HFF-Myc (cell line): Measurements from ENCODE around the gene ARL5A.

Source experiments
- DNase-seq: peaks from one replicate; pipeline ENCODE4 v3.0.0-alpha.2; 2011; ENCODE audit warnings: low read depth; ENCODE audit errors: extremely low read depth
- H3K4me3 ChIP-seq: replicated peaks from 2 replicates; pipeline ENCODE4 v1.5.1; 2011; ENCODE audit warnings: low read depth, mild to moderate bottlenecking, control low read depth, low read length
- TF ChIP-seq, protein P1 (sequence below): IDR thresholded peaks from 2 replicates; pipeline ENCODE4 v1.5.1; 2012; ENCODE audit warnings: mild to moderate bottlenecking, low read depth, low read length, control low read depth; ENCODE audit errors: missing control alignments

ARL5A gene

DNA sequence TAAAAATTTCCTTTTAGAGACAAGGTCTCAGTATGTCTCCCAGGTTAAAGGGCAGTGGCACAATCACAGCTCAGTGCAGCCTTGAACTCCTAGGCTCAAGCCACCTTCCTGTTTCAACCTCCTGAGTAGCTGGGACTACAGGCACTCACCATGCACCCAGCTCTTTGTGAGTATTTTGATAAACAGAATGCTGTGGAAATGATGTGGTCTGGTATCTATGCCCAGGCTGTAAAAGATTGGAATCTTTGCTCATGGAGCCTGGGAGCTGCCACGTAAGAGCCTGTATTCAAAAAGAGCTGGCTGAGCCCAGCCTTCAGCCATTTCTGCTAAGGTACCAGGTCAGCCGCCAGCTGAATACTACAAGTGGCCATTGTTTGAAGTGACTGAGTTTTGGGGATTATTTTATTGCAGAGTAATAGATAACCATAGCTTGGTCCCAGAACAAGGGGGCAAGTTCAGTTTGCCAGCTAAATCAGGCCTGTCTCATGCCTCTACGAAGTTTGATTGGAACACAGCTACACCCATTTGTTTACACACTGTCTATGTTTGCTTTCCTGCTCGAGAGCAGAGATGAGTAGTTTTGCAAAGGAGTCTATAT lies 21.3 kb upstream of the ARL5A start:
- TF ChIP-seq, protein P1, sequence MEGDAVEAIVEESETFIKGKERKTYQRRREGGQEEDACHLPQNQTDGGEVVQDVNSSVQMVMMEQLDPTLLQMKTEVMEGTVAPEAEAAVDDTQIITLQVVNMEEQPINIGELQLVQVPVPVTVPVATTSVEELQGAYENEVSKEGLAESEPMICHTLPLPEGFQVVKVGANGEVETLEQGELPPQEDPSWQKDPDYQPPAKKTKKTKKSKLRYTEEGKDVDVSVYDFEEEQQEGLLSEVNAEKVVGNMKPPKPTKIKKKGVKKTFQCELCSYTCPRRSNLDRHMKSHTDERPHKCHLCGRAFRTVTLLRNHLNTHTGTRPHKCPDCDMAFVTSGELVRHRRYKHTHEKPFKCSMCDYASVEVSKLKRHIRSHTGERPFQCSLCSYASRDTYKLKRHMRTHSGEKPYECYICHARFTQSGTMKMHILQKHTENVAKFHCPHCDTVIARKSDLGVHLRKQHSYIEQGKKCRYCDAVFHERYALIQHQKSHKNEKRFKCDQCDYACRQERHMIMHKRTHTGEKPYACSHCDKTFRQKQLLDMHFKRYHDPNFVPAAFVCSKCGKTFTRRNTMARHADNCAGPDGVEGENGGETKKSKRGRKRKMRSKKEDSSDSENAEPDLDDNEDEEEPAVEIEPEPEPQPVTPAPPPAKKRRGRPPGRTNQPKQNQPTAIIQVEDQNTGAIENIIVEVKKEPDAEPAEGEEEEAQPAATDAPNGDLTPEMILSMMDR: no peak
- DNase-seq: no peak
- H3K4me3 ChIP-seq: no peak overlapping the region

DNA sequence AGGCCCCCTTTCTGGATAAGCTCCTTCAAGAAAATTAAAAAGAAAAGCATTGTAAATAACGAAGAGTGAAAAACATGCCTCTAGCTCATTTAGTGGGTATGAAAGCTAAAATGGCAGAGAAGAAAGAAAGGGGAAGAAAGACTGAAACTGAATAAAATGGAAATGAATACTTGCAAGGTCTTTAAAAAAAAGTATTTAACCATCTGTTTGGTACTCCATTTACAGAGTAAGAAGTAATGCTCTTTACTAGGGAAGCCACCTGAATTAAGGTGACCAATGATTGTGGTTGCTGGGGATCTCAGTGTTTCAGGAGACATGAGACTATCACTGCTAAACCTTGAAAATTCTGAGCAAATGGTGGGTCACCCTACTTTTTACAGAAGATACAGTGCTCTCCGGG lies 17.7 kb upstream of the ARL5A start:
- TF ChIP-seq, protein P1: no peak
- DNase-seq: no peak
- no peak overlapping the region for H3K4me3 ChIP-seq

DNA sequence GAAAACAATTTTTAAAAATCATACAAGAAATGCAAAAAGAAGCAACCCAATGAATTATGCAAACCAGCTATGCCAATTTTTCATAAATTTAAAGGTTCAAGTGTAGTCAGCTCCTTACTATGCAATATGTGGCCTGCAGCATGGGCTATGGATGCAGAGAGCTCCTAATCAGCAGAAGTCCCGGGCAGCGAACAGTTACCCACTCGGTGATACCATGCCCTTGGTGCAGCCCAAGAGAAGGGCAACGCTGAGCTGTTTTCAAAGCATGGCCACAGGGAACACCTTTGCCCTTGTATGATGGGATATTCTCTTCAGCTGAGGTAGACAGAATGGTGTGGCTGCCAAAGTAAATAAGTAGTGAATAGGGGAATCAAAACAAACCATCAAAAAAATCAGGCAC lies 17.3 kb upstream of the ARL5A start:
- no peak overlapping the region for H3K4me3 ChIP-seq
- TF ChIP-seq, protein P1: no peak
- no peak for DNase-seq

DNA sequence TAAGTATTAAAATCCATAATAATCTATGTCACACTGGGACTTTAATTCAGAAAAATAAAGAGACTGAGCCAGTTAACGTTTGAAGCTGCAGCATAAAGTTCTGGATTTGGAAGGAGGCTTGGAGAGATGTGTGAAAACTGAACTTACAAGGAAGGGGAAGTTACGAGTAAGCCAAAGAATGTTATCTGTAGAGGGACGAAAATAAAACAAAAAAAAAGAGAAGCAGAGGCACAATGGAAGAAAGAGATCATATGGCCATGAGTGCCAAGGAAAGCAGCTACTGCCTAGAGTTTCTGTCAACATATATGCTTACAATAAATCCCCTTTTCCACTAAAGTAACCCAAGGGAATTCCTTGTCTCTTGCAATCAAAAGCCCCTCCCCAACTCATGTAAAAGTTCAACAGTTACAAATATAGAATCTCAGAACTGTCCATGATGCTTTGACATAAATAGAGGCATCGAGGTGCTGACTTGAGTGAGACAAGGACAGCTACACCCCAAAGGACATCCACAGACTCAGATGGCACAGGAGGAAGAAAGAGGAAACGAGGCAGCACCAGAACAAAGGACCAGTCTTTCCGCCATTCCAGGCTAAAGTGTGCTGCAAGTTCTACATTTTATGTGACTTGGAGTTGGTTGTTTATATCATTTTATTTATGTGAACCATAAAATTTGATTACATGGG lies 16.1 kb upstream of the ARL5A start:
- H3K4me3 ChIP-seq: no peak overlapping the region
- no peak for DNase-seq

DNA sequence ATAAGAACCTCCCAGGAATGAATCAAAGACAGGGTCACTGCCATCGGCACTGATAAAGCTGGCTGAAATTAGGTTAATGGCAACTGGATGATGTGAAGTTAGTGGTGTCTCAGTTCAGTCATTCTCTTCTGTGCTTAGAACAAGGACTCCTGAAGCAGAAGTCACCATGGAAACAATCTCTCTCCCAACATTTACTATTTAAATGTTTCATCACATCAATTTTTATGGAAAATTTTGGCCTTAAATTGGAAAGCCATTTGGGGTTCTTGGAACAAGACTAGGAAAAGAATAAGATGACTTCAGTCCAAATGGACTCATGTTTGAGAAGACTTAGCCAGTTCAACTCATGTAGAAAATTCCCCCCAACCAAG lies 15.5 kb upstream of the ARL5A start:
- no peak overlapping the region for H3K4me3 ChIP-seq
- TF ChIP-seq, protein P1: no peak
- no peak for DNase-seq

More for the DNA sequence above, 16.1 kb upstream of the ARL5A start:
- TF ChIP-seq, protein P1: no peak

DNA sequence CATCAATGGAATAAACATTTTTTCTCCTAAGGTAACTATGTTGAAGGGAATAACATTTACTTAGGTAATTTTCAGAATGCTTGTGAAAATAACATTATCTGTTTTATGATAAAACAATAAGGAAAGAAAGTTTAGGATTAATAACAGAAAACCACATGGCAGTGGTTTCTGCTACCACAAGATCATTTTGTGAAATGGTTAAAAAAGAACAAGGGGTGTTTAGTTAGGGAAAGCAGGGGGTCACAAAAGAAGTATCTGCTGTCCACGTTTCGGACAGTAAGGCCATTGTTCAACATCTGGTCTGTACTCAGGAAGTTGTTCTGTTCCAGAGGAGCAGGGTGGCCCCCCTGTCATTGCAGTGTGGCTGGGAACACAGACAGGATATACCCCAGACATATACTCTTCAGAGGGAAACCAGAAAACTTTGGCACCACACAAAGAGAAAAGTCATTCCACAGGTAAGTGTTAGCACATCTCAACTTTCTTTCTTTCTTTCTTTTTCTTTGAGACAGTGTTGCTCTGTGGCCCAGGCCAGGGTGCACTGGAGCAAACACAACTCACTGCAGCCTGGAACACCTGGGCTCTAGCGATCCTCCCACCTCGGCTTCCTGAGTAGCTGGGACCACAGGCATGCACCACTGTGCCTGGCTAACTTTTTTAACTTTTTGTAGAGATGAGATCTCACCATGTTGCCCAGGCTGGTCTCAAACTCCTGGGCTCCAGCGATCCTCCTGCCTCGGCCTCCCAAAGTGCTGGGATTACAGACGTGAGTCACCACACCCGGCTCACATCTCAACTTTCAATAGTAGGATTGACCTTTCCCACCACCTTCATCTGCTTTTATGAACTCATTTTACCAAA lies 14.8 kb upstream of the ARL5A start:
- no peak for DNase-seq
- H3K4me3 ChIP-seq: no peak overlapping the region
- TF ChIP-seq, protein P1: no peak
